ENCODE measurements around the gene PRIM2.
"Not testable (repeated sequence)": the region's sequence is repeated elsewhere in the genome, so short reads cannot be mapped to it uniquely, and the experiment has no call there.

DNA sequence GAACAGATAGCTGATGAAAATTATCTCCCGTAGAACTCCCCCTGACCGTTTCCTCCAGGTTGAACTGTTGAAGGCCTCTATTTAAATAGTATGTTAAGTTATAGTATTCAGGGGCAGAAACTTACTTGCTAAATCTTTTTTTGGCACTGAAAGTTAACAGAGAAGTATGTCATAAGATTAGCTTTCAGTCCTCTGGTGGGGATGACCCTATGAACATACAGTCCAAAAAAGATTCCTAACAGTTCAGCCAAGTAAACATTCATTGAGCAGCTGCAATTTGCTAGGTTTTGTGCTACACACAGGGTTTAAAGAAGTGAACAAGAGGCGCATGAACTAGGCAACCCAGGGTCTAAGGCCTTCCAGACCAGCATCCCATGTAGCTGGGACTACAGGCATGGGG, 264.2 kb downstream of the PRIM2 start:
- TF ChIP-seq, protein P1, sequence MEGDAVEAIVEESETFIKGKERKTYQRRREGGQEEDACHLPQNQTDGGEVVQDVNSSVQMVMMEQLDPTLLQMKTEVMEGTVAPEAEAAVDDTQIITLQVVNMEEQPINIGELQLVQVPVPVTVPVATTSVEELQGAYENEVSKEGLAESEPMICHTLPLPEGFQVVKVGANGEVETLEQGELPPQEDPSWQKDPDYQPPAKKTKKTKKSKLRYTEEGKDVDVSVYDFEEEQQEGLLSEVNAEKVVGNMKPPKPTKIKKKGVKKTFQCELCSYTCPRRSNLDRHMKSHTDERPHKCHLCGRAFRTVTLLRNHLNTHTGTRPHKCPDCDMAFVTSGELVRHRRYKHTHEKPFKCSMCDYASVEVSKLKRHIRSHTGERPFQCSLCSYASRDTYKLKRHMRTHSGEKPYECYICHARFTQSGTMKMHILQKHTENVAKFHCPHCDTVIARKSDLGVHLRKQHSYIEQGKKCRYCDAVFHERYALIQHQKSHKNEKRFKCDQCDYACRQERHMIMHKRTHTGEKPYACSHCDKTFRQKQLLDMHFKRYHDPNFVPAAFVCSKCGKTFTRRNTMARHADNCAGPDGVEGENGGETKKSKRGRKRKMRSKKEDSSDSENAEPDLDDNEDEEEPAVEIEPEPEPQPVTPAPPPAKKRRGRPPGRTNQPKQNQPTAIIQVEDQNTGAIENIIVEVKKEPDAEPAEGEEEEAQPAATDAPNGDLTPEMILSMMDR (IDR thresholded peaks at IDR 0.05) = not testable (repeated sequence)
- not testable (repeated sequence) for TF ChIP-seq POLR2A (IDR thresholded peaks at IDR 0.05)

Measured in thyroid gland (tissue), 4 donors.